K562 (cell line): ENCODE results near the gene HSPA1L. TPM values are rescaled to one million over a fixed set of nuclear protein-coding genes. Genes with fewer than 3 reads are reported as not detected.

ENCODE experiments used
- ATAC-seq: fragments of 200-7000 bp; cut with Tn5 transposase; 3 replicates; pipeline ENCODE4 v1.9.1; 2020; ENCODE audit warnings: moderate library complexity
- BruUV-seq: library from RNA; stranded (reverse); fragments of 400-500 nt; replicated peaks from 2 replicates; lab custom pipeline; 2021; lab: Mats Ljungman, UMichigan
- CTCF ChIA-PET: fragments of 300-600 bp; formaldehyde crosslinking; extraction: SDS; loops from one replicate; lab custom pipeline; 2021; ENCODE audit warnings: low intra/inter-chr PET ratio; lab: Yijun Ruan, JAX
- POLR2A ChIA-PET: fragments of 300-600, 350-650 bp; sonication (Branson Sonifier 250); formaldehyde crosslinking; extraction: SDS; loops from one replicate; lab custom pipeline; 2021; ENCODE audit warnings: antibody characterized with exemption, inconsistent platforms; lab: Yijun Ruan, JAX
- DNase-seq, 4 experiments: peaks; one replicate each; pipeline versions ENCODE4 v3.0.0 to v3.0.0-alpha.2; 2011 to 2018; ENCODE audit warnings: low spot score in 3 of 4, mixed read lengths in 3 of 4; ENCODE audit errors: extremely low read depth in 1 of 4
- FAIRE-seq: peaks from 2 replicates; lab custom pipeline; 2011; peaks lifted over from hg19 to GRCh38; lab: Jason Lieb, UNC
- H2AFZ ChIP-seq: 2 replicates; pipeline ENCODE4 v1.6.0; 2011; ENCODE audit warnings: low read depth, low read length, control low read depth, inconsistent platforms
- H3K27ac ChIP-seq: fragments of 200-600 bp; 3 replicates; pipeline ENCODE4 v1.8.0; 2011; ENCODE audit warnings: low read depth, mild to moderate bottlenecking, control low read depth, inconsistent platforms, low read length, moderate library complexity, mixed read lengths; ENCODE audit errors: extremely low read depth
- H3K27me3 ChIP-seq, 2 experiments: fragments of 300-600 bp in 1 of 2; 2 replicates in 1 of 2; 3 replicates in 1 of 2; pipeline versions ENCODE4 v1.6.0 to v1.8.0; 2011; ENCODE audit warnings: inconsistent platforms in 2 of 2, low read length in 2 of 2, mild to moderate bottlenecking in 1 of 2, mixed read lengths in 1 of 2, moderate library complexity in 1 of 2; ENCODE audit not compliant: control insufficient read depth in 2 of 2, insufficient read depth in 2 of 2
- H3K36me3 ChIP-seq: fragments of 300-600 bp; 3 replicates; pipeline ENCODE4 v1.8.0; 2011; ENCODE audit warnings: mild to moderate bottlenecking, low read length, inconsistent platforms; ENCODE audit not compliant: control insufficient read depth, insufficient read depth
- H3K4me1 ChIP-seq, 2 experiments: fragments of 200-600 bp in 1 of 2; replicated peaks in 1 of 2; 2 replicates in 1 of 2; 3 replicates in 1 of 2; pipeline versions ENCODE4 v1.5.1 to v1.8.0; 2011; ENCODE audit warnings: inconsistent platforms in 2 of 2, low read length in 2 of 2, mild to moderate bottlenecking in 1 of 2, mixed read lengths in 1 of 2, moderate library complexity in 1 of 2; ENCODE audit not compliant: control insufficient read depth in 2 of 2, insufficient read depth in 2 of 2
- H3K4me2 ChIP-seq: 2 replicates; pipeline ENCODE4 v1.6.1; 2011; ENCODE audit warnings: low read length, control low read depth, inconsistent platforms, mixed read lengths; ENCODE audit not compliant: insufficient read depth
- H3K4me3 ChIP-seq: fragments of 200-600 bp; sonication (generic), shearing (Covaris generic); 2 replicates; pipeline ENCODE4 v1.5.1; 2016; ENCODE audit warnings: control low read depth, inconsistent platforms
- H3K79me2 ChIP-seq: fragments of 200-600 bp; 3 replicates; pipeline ENCODE4 v1.8.0; 2011; ENCODE audit warnings: low read length, inconsistent platforms; ENCODE audit not compliant: control insufficient read depth, insufficient read depth
- H3K9ac ChIP-seq, 2 experiments: 2 replicates each; pipeline versions ENCODE4 v1.6.0 to v1.6.1; 2011; ENCODE audit warnings: low read depth in 2 of 2, low read length in 2 of 2, control low read depth in 1 of 2, inconsistent platforms in 1 of 2, mild to moderate bottlenecking in 1 of 2, mixed read lengths in 1 of 2; ENCODE audit not compliant: insufficient read depth in 1 of 2
- H3K9me1 ChIP-seq: one replicate; pipeline ENCODE4 v1.6.0; 2011; ENCODE audit warnings: inconsistent platforms, mild to moderate bottlenecking, low read length, moderate library complexity; ENCODE audit not compliant: control insufficient read depth, insufficient read depth
- H3K9me3 ChIP-seq: replicated peaks from 2 replicates; pipeline ENCODE4 v1.5.1; 2011; ENCODE audit warnings: low read depth, low read length, inconsistent platforms; ENCODE audit not compliant: control insufficient read depth, insufficient read depth
- H4K20me1 ChIP-seq: replicated peaks from 2 replicates; pipeline ENCODE4 v1.6.1; 2011; ENCODE audit warnings: low read length, inconsistent platforms, mixed read lengths; ENCODE audit not compliant: control insufficient read depth, insufficient read depth
- KDM5B ChIP-seq: fragments of 200-600 bp; sonication (generic); IDR thresholded peaks from 2 replicates; pipeline ENCODE4 v1.6.1; 2012; ENCODE audit warnings: low read depth, mild to moderate bottlenecking, moderate library complexity, low read length, control low read depth, inconsistent platforms; ENCODE audit not compliant: insufficient replicate concordance
- PATZ1 ChIP-seq: fragments of 250-450 bp; sonication (Bioruptor Pico); IDR thresholded peaks from 2 replicates; pipeline ENCODE4 v1.5.0; 2020; ENCODE audit warnings: mild to moderate bottlenecking, borderline replicate concordance
- STAG1 ChIP-seq: sonication (generic); formaldehyde crosslinking; IDR thresholded peaks from 2 replicates; pipeline ENCODE4 v1.5.0; 2020; ENCODE audit warnings: missing genetic modification reagents, borderline replicate concordance
- TSC22D4 ChIP-seq: fragments of 450-650 bp; IDR thresholded peaks from 2 replicates; pipeline ENCODE4 v1.6.1; 2016; ENCODE audit warnings: missing genetic modification characterization, missing biosample characterization, control low read depth
- ZFX ChIP-seq: sonication (generic); formaldehyde crosslinking; IDR thresholded peaks from 2 replicates; pipeline ENCODE4 v1.8.0; 2022; ENCODE audit warnings: mild to moderate bottlenecking, missing genetic modification reagents, moderate library complexity
- WGBS: fragments of 100-300 bp; shearing (Covaris generic); methylation state at CpG from one replicate; pipeline ENCODE4 v1.1.6; 2016; ENCODE audit warnings: low coverage, mixed read lengths; ENCODE audit not compliant: insufficient coverage; ENCODE audit errors: missing lambda C conversion rate; 5-methylcytosine and 5-hydroxymethylcytosine counted together
- in situ Hi-C: fragments of 300-500 bp; cut with MboI; formaldehyde crosslinking; loops from 4 replicates; pipeline ENCODE4 v1.15.0; 2018; ENCODE audit warnings: inconsistent platforms, mixed read lengths
- intact Hi-C: fragments of 100-400 bp; cut with micrococcal nuclease; formaldehyde crosslinking; loops from 2 replicates; pipeline ENCODE4 v1.14.2; 2022
- polyA plus RNA-seq, 8 experiments: library from polyadenylated mRNA; depleted of rRNA in 4 of 8; stranded (reverse) in 5 of 8; unstranded in 3 of 8; fragments of >200 nt; fragmentation: Nextera tagmentation in 2 of 8; fragmentation: Illumina TruSeq in 1 of 8; extraction: Ambion mirVana in 2 of 8; extraction: Trizol in 1 of 8; gene quantifications; 2 replicates each; pipeline versions ENCODE4 v1.2.1 to v1.2.3, GENCODE V29; 2011 to 2014; ENCODE audit warnings: inconsistent platforms in 1 of 8, missing spikeins in 1 of 8
- total RNA-seq, 7 experiments: library from RNA; depleted of rRNA in 6 of 7; stranded (reverse); fragments of >200 nt in 6 of 7; fragmentation: Illumina TruSeq in 2 of 7; extraction: Trizol in 2 of 7; gene quantifications; 2 replicates each; pipeline versions ENCODE4 v1.2.1 to v1.2.3, GENCODE V29; 2011 to 2021; ENCODE audit warnings: low replicate concordance in 1 of 7

HSPA1L gene
- total and polyA plus RNA-seq, 9 of the 15 experiments (the other 6 are each of a cell fraction or from before 2014, with no cell fraction given): 0.14 to 2.1 (median 1.3) TPM

- POLR2A ChIA-PET: interaction anchor here (0.6 to 15.7 kb wide), 21 partner anchors 8 to 1262 kb away, joined by 3 to 229 read pairs (median 5); partner anchors contain the start of genes ABHD16A, BAG6, CLIC1 and CSNK2B
- 83% methylated on average over 3 of the region's 3 CpGs for WGBS
- DNase-seq (no peak), FAIRE-seq (no peak), ATAC-seq (no peak)
- Histone ChIP-seq H3K9ac (no peak overlapping the region), H3K27me3 (no peaks in the 10 kb centered on the region), H3K36me3 (peaks cover 15% of the 10 kb centered on the region), H3K79me2 (peaks cover under 1% of the 10 kb centered on the region; the same call in 1 of the 3 replicates), H4K20me1 (peaks cover under 1% of the 10 kb centered on the region), H3K27ac (no peak overlapping the region), H3K9me3 (no peaks in the 10 kb centered on the region), H3K4me3 (no peak overlapping the region), H3K4me1 (peaks cover 0 to 9% of the 10 kb centered on the region in 2 experiments; a peak in 1 of 5 replicates), H3K4me2 (no peak overlapping the region), H2AFZ (no peak overlapping the region), H3K9me1 (no peaks in the 10 kb centered on the region)
- CTCF ChIA-PET: no interaction called here
- no TSS peak for BruUV-seq
- intact Hi-C loops (no loop called here), in situ Hi-C loops (no loop called here)
- TF ChIP-seq KDM5B: peak; percentile 30
- 0 out of 2 replicates have a peak, but pooled peaks have one; percentile 8 for TF ChIP-seq STAG1 (CRISPR knock-in tag)
- no peak for TF ChIP-seq TSC22D4
- TF ChIP-seq ZFX (CRISPR knock-in tag): 0 out of 2 replicates have a peak, but pooled peaks have one; percentile 20
- TF ChIP-seq PATZ1 (CRISPR knock-in tag): no peak
Observed at GRCh38 chr6:31844507-31844906, 29.4 kb upstream of the HSPA1L start.
